H1 (cell line): ENCODE measurements around the gene LMAN1. TPM values are rescaled to one million over a fixed set of nuclear protein-coding genes. Genes with fewer than 3 reads are reported as not detected.
A peak's percentile ranks its signal among the peaks of the same experiment; 100 is the strongest.

Experiments
- CTCF ChIA-PET: fragments of 300-600 bp; sonication (Branson Sonifier 250); formaldehyde crosslinking; loops from one replicate; lab custom pipeline; 2021; ENCODE audit not compliant: partially characterized antibody; lab: Charles Lee
- POLR2A ChIA-PET: fragments of 300-600 bp; sonication (Branson Sonifier 250); formaldehyde crosslinking; loops from one replicate; lab custom pipeline; 2021; ENCODE audit warnings: inconsistent platforms; ENCODE audit not compliant: partially characterized antibody; lab: Charles Lee
- DNase-seq, 2 experiments: peaks; one replicate each; pipeline versions ENCODE4 v3.0.0 to v3.0.0-alpha.2; 2010 to 2022; ENCODE audit warnings: low spot score in 2 of 2, low read depth in 1 of 2, mixed read lengths in 1 of 2
- FAIRE-seq: peaks from 2 replicates; lab custom pipeline; 2011; peaks lifted over from hg19 to GRCh38; lab: Jason Lieb, UNC
- H2AFZ ChIP-seq: 2 replicates; pipeline ENCODE4 v1.8.1; 2012; ENCODE audit warnings: low read length, inconsistent platforms
- H2AK5ac ChIP-seq: 2 replicates; pipeline ENCODE4 v1.6.1; 2013; ENCODE audit warnings: low read depth, low read length
- H2BK120ac ChIP-seq: replicated peaks from 2 replicates; pipeline ENCODE3; 2013; ENCODE audit warnings: low read depth, low read length, inconsistent platforms
- H2BK12ac ChIP-seq: 2 replicates; pipeline ENCODE4 v1.6.1; 2013; ENCODE audit warnings: low read depth, low read length
- H2BK15ac ChIP-seq: 2 replicates; pipeline ENCODE4 v1.6.1; 2013; ENCODE audit warnings: low read length
- H2BK20ac ChIP-seq: 2 replicates; pipeline ENCODE4 v1.6.1; 2013; ENCODE audit warnings: low read length
- H2BK5ac ChIP-seq: 2 replicates; pipeline ENCODE4 v1.6.1; 2013; ENCODE audit warnings: low read depth, low read length
- H3K14ac ChIP-seq: 2 replicates; pipeline ENCODE4 v1.6.1; 2013; ENCODE audit warnings: inconsistent platforms; ENCODE audit not compliant: insufficient read length
- H3K18ac ChIP-seq: 2 replicates; pipeline ENCODE4 v1.6.1; 2013; ENCODE audit warnings: low read length; ENCODE audit errors: extremely low read depth
- H3K23ac ChIP-seq: 2 replicates; pipeline ENCODE4 v1.6.1; 2013; ENCODE audit warnings: inconsistent platforms; ENCODE audit not compliant: insufficient read length
- H3K23me2 ChIP-seq: 2 replicates; pipeline ENCODE4 v1.6.1; 2013; ENCODE audit warnings: low read depth, low read length
- H3K27ac ChIP-seq: 2 replicates; pipeline ENCODE4 v1.6.1; 2011; ENCODE audit warnings: low read depth, low read length, inconsistent platforms
- H3K27me3 ChIP-seq, 4 experiments: replicated peaks in 1 of 4; 1 replicate in 1 of 4; 2 replicates in 3 of 4; pipeline versions ENCODE4 v1.6.1 to v1.8.1; 2011 to 2013; ENCODE audit warnings: low read length in 3 of 4, mild to moderate bottlenecking in 3 of 4, inconsistent platforms in 2 of 4, mixed read lengths in 2 of 4, moderate library complexity in 1 of 4; ENCODE audit not compliant: control insufficient read depth in 3 of 4, insufficient read depth in 3 of 4; ENCODE audit errors: extremely low read depth in 1 of 4
- H3K36me3 ChIP-seq, 4 experiments: 2 replicates each; pipeline versions ENCODE4 v1.6.1 to v1.8.1; 2011 to 2013; ENCODE audit warnings: mild to moderate bottlenecking in 4 of 4, low read length in 3 of 4, moderate library complexity in 2 of 4, control low read depth in 1 of 4, inconsistent platforms in 1 of 4; ENCODE audit not compliant: insufficient read depth in 4 of 4, control insufficient read depth in 2 of 4
- H3K4ac ChIP-seq: replicated peaks from 2 replicates; pipeline ENCODE3; 2013; ENCODE audit warnings: low read length, low read depth, mixed read lengths, inconsistent platforms; ENCODE audit not compliant: insufficient read length
- H3K4me1 ChIP-seq, 4 experiments: replicated peaks in 1 of 4; 1 replicate in 1 of 4; 2 replicates in 3 of 4; pipeline versions ENCODE4 v1.6.1 to v1.8.1; 2011 to 2013; ENCODE audit warnings: low read length in 3 of 4, inconsistent platforms in 2 of 4, mixed read lengths in 1 of 4; ENCODE audit not compliant: insufficient read depth in 4 of 4, control insufficient read depth in 3 of 4
- H3K4me2 ChIP-seq, 2 experiments: 2 replicates each; pipeline versions ENCODE4 v1.6.1 to v1.8.1; 2011 to 2013; ENCODE audit warnings: low read depth in 2 of 2, low read length in 2 of 2, control low read depth in 1 of 2, inconsistent platforms in 1 of 2, mild to moderate bottlenecking in 1 of 2; ENCODE audit not compliant: insufficient read depth in 1 of 2
- H3K4me3 ChIP-seq, 4 experiments: fragments of 200-600, 300-600 bp in 1 of 4; sonication (generic), shearing (Covaris generic), sonication (Bioruptor Twin) in 1 of 4; 2 replicates each; pipeline versions ENCODE4 v1.5.1 to v1.8.1; 2011 to 2016; ENCODE audit warnings: low read length in 4 of 4, low read depth in 3 of 4, control low read depth in 2 of 4, inconsistent platforms in 2 of 4, mild to moderate bottlenecking in 2 of 4, mixed read lengths in 1 of 4, moderate library complexity in 1 of 4; ENCODE audit not compliant: insufficient read depth in 2 of 4; ENCODE audit errors: extremely low read depth in 1 of 4
- H3K56ac ChIP-seq: replicated peaks from 2 replicates; pipeline ENCODE3; 2013; ENCODE audit warnings: low read depth, mild to moderate bottlenecking, mixed read lengths, low read length, inconsistent platforms; ENCODE audit not compliant: insufficient read length
- H3K79me1 ChIP-seq: 2 replicates; pipeline ENCODE4 v1.6.1; 2013; ENCODE audit warnings: low read depth, low read length, control low read depth
- H3K79me2 ChIP-seq, 2 experiments: 2 replicates each; pipeline versions ENCODE4 v1.6.1 to v1.8.1; 2012 to 2013; ENCODE audit warnings: low read length in 2 of 2, mild to moderate bottlenecking in 2 of 2, inconsistent platforms in 1 of 2; ENCODE audit not compliant: insufficient read depth in 2 of 2, control insufficient read depth in 1 of 2
- H3K9ac ChIP-seq, 4 experiments: replicated peaks in 1 of 4; 1 replicate in 1 of 4; 2 replicates in 3 of 4; pipeline versions ENCODE4 v1.6.1 to v1.8.1; 2011 to 2013; ENCODE audit warnings: low read depth in 3 of 4, low read length in 3 of 4, control low read depth in 2 of 4, mild to moderate bottlenecking in 2 of 4, moderate library complexity in 2 of 4, inconsistent platforms in 1 of 4; ENCODE audit errors: extremely low read depth in 1 of 4
- H3K9me3 ChIP-seq, 2 experiments: 2 replicates each; pipeline versions ENCODE4 v1.6.1 to v1.8.1; 2012 to 2013; ENCODE audit warnings: mild to moderate bottlenecking in 2 of 2, moderate library complexity in 2 of 2, control low read depth in 1 of 2, inconsistent platforms in 1 of 2, low read depth in 1 of 2, low read length in 1 of 2, mixed read lengths in 1 of 2; ENCODE audit not compliant: insufficient read depth in 2 of 2
- H4K20me1 ChIP-seq, 2 experiments: replicated peaks in 1 of 2; 2 replicates each; pipeline versions ENCODE3 to v1.8.1; 2011 to 2013; ENCODE audit warnings: inconsistent platforms in 2 of 2, low read length in 2 of 2, mild to moderate bottlenecking in 1 of 2; ENCODE audit not compliant: insufficient read depth in 2 of 2, control insufficient read depth in 1 of 2
- H4K5ac ChIP-seq: 2 replicates; pipeline ENCODE4 v1.6.1; 2013; ENCODE audit warnings: low read length, low read depth, mixed read lengths, inconsistent platforms; ENCODE audit not compliant: insufficient read length
- H4K8ac ChIP-seq: 2 replicates; pipeline ENCODE4 v1.8.0; 2013; ENCODE audit warnings: mild to moderate bottlenecking, moderate library complexity, low read length, inconsistent platforms; ENCODE audit not compliant: insufficient read depth; ENCODE audit errors: extremely low read depth
- H4K91ac ChIP-seq: replicated peaks from 2 replicates; pipeline ENCODE3; 2013; ENCODE audit warnings: low read length, mixed read lengths, inconsistent platforms; ENCODE audit not compliant: insufficient read length
- BCL11A ChIP-seq, 2 experiments: IDR thresholded peaks; one replicate each; pipeline ENCODE4 v1.6.1; 2011; ENCODE audit warnings: low read depth in 2 of 2, low read length in 2 of 2, mild to moderate bottlenecking in 2 of 2
- POU5F1 ChIP-seq: IDR thresholded peaks from 2 replicates; pipeline ENCODE4 v1.6.1; 2011; ENCODE audit warnings: low read depth, mild to moderate bottlenecking, low read length, moderate library complexity
- RFX5 ChIP-seq: IDR thresholded peaks from 2 replicates; pipeline ENCODE4 v1.6.1; 2011; ENCODE audit warnings: low read depth, low read length, improper control_type of control experiment, borderline replicate concordance
- SRF ChIP-seq: IDR thresholded peaks from 2 replicates; pipeline ENCODE4 v1.6.1; 2011; ENCODE audit warnings: mild to moderate bottlenecking, low read depth, low read length, moderate library complexity
- WGBS, 2 experiments: shearing (Covaris generic) in 1 of 2; methylation state at CpG; one replicate each; pipeline versions ENCODE4 v1.1.6 to v1.1.7; 2013 to 2015; ENCODE audit warnings: low lambda C conversion rate in 2 of 2, mixed read lengths in 2 of 2, inconsistent platforms in 1 of 2, low coverage in 1 of 2, missing lambda C conversion rate in 1 of 2; ENCODE audit not compliant: insufficient replicate concordance in 2 of 2, insufficient coverage in 1 of 2, insufficient read length in 1 of 2; ENCODE audit errors: extremely low coverage in 1 of 2, missing lambda C conversion rate in 1 of 2; 5-methylcytosine and 5-hydroxymethylcytosine counted together
- polyA plus RNA-seq, 7 experiments: library from polyadenylated mRNA; depleted of rRNA in 3 of 7; stranded (reverse) in 5 of 7; unstranded in 2 of 7; fragments of >200 nt in 5 of 7; fragments of 200-250 nt in 2 of 7; gene quantifications; 1 replicate in 5 of 7; 2 replicates in 1 of 7; 4 replicates in 1 of 7; pipeline versions ENCODE4 v1.2.1 to v1.2.3, GENCODE V29; 2011 to 2013; ENCODE audit warnings: missing spikeins in 2 of 7, mixed read lengths in 2 of 7
- total RNA-seq: library from RNA; stranded (reverse); fragmentation: NEBNext Ultra II Directional; extraction: Animal tissue kit (Norgen Biotek cat#: 25700); gene quantifications from 2 replicates; pipeline ENCODE4 v1.2.1, GENCODE V29; 2021

The LMAN1 gene
- total and polyA plus RNA-seq, 2 of the 8 experiments (the other 6 are each of a cell fraction or from before 2014, with no cell fraction given) = 20.3 to 73.6 TPM

DNA sequence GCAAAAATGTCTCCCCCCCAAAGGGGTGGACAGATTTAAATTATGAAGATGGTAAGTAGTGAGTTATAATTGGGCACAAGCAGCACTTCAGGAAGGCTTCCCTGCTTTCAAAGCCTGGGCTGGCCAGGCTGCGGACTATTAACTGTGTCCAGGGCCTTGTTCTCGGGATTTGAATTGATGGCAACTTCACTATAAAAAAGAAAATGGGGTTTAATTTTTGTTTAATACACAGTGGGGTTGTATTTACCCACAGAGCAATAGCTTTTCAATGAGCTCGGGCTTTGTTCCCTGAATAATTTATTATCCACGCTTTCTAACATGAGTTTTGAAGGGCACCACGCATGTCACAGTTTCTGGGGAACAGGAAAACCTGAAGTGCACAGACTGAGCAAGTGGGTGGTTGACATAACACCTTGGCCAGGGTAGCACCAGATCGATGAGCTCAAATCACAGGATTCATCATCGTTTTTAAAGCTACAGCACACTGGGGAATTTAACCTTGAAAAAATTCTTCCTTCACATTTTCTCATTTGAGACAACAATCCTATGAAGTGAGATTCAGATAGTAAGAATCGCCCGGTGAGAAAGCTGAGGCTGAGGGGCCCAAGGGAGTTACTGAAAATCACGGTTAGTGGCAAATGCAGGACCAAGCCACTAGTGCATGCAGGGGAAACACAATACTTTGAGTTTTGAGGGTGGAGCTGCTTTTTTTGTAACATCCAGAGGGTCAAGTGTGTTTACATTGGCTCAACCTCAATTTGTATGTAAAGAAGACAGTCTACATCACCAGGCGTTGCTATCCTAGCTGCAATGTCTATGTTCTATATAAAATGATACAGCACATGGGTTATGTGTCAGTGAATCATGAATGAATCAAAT is 28.9 kb upstream of the LMAN1 start:
- H3K27ac ChIP-seq = no peak overlapping the region
- no peaks in the 10 kb centered on the region for H3K23me2 ChIP-seq
- WGBS, 2 experiments = 89% methylated on average over 11 of the region's 11 CpGs; no CpG with 5 or more reads in 1 of the 2 experiments
- no peak overlapping the region for H3K23ac ChIP-seq
- no peak overlapping the region for H2AK5ac ChIP-seq
- no peaks in the 10 kb centered on the region for H3K79me1 ChIP-seq
- no peak overlapping the region for H2BK5ac ChIP-seq
- H3K9ac ChIP-seq = no peak overlapping the region
- no peak overlapping the region for H2BK20ac ChIP-seq
- no peak overlapping the region for H2BK15ac ChIP-seq
- H3K27me3 ChIP-seq = peaks cover 0 to 18% (median 4%) of the 10 kb centered on the region in 4 experiments; a peak in 5 of 7 replicates
- H3K9me3 ChIP-seq = no peaks in the 10 kb centered on the region; a peak in 1 of 4 replicates
- peak overlapping the region in 1 of 2 experiments; percentile 22; a peak in 1 of 4 replicates for H3K4me2 ChIP-seq
- CTCF ChIA-PET = interaction anchor here (0.7 to 8.9 kb wide), 8 partner anchors 8 to 139 kb away, joined by 3 to 64 read pairs (median 3); no protein-coding TSS in a partner anchor
- no peak overlapping the region for H3K4me3 ChIP-seq
- H4K5ac ChIP-seq = no peak overlapping the region
- H3K4ac ChIP-seq = no peak overlapping the region
- no peak overlapping the region for H4K91ac ChIP-seq
- peaks cover 0 to 3% (median 2%) of the 10 kb centered on the region in 4 experiments; a peak in 2 of 7 replicates for H3K4me1 ChIP-seq
- FAIRE-seq = no peak
- H4K8ac ChIP-seq = no peak overlapping the region
- TF ChIP-seq POU5F1 (no peak), BCL11A (IDR thresholded peaks at IDR 0.05; ENCODE audit: low read depth in 2 of 2, low read length in 2 of 2) (no peak), SRF (no peak), RFX5 (no peak)
- TF ChIP-seq, all 59 proteins: peak for 0
- H2BK120ac ChIP-seq = no peak overlapping the region
- H3K18ac ChIP-seq = no peak overlapping the region
- H2AFZ ChIP-seq = no peak overlapping the region
- no peak overlapping the region for H3K56ac ChIP-seq
- H3K79me2 ChIP-seq = no peaks in the 10 kb centered on the region
- no peaks in the 10 kb centered on the region for H3K36me3 ChIP-seq
- no peak overlapping the region for H3K14ac ChIP-seq
- H2BK12ac ChIP-seq = no peak overlapping the region
- POLR2A ChIA-PET = interaction anchor here (1.2 to 1.4 kb wide), 2 partner anchors 12 to 14 kb away, joined by 3 read pairs; no protein-coding TSS in a partner anchor
- DNase-seq = no peak
- no peaks in the 10 kb centered on the region for H4K20me1 ChIP-seq
